ENCODE measurements around the gene TNS2.

The TNS2 gene

GRCh38 chr12:53113951-53114350, 64.1 kb downstream of the TNS2 start:
- no peak for DNase-seq

Data from DMS153 (cell line).